Measurements from ENCODE around the gene FGF12.

The FGF12 gene

GRCh38 chr3:192187485-192188051, 539.8 kb downstream of the FGF12 start:
- no peak for DNase-seq (ENCODE audit: low spot score)

- no peak for DNase-seq (ENCODE audit: low spot score)
Measured at GRCh38 chr3:192186498-192186897, 540.8 kb downstream of the FGF12 start.

GRCh38 chr3:192186045-192186444, 541.3 kb downstream of the FGF12 start:
- no peak for DNase-seq (ENCODE audit: low spot score)

- DNase-seq (ENCODE audit: low spot score): peak; percentile 41
Measured at GRCh38 chr3:192183109-192183508, 544.2 kb downstream of the FGF12 start.

- no peak for DNase-seq (ENCODE audit: low spot score)
Measured at GRCh38 chr3:192181151-192181550, 546.2 kb downstream of the FGF12 start.

GRCh38 chr3:192177383-192177782, 550.0 kb downstream of the FGF12 start:
- DNase-seq (ENCODE audit: low spot score): no peak

- no peak for DNase-seq (ENCODE audit: low spot score)
Measured at GRCh38 chr3:192174283-192174682, 553.1 kb downstream of the FGF12 start.

- no peak for DNase-seq (ENCODE audit: low spot score)
Measured at GRCh38 chr3:192171213-192171612, 556.1 kb downstream of the FGF12 start.

- no peak for DNase-seq (ENCODE audit: low spot score)
Measured at GRCh38 chr3:192170659-192171058, 556.7 kb downstream of the FGF12 start.

GRCh38 chr3:192170031-192170430, 557.3 kb downstream of the FGF12 start:
- DNase-seq (ENCODE audit: low spot score): no peak

GRCh38 chr3:192169332-192169915, 557.9 kb downstream of the FGF12 start:
- no peak for DNase-seq (ENCODE audit: low spot score)

GRCh38 chr3:192168202-192168601, 559.1 kb downstream of the FGF12 start:
- DNase-seq (ENCODE audit: low spot score): no peak

GRCh38 chr3:192165552-192165951, 561.8 kb downstream of the FGF12 start:
- no peak for DNase-seq (ENCODE audit: low spot score)

GRCh38 chr3:192161661-192162060, 565.7 kb downstream of the FGF12 start:
- no peak for DNase-seq (ENCODE audit: low spot score)

GRCh38 chr3:192156382-192156781, 571.0 kb downstream of the FGF12 start:
- DNase-seq (ENCODE audit: low spot score): no peak

- no peak for DNase-seq (ENCODE audit: low spot score)
Measured at GRCh38 chr3:192155194-192155593, 572.1 kb downstream of the FGF12 start.

- DNase-seq (ENCODE audit: low spot score): no peak
Measured at GRCh38 chr3:192133271-192133670, 594.1 kb downstream of the FGF12 start.

- peak; percentile 39 for DNase-seq (ENCODE audit: low spot score)
Measured at GRCh38 chr3:192130534-192131132, 596.7 kb downstream of the FGF12 start.

GRCh38 chr3:192129586-192129985, 597.8 kb downstream of the FGF12 start:
- DNase-seq (ENCODE audit: low spot score): no peak

GRCh38 chr3:192128922-192129321, 598.4 kb downstream of the FGF12 start:
- DNase-seq (ENCODE audit: low spot score): peak; percentile 5

GRCh38 chr3:192128060-192128459, 599.3 kb downstream of the FGF12 start:
- DNase-seq (ENCODE audit: low spot score): no peak

- peak; percentile 10 for DNase-seq (ENCODE audit: low spot score)
Measured at GRCh38 chr3:192122832-192123594, 604.3 kb downstream of the FGF12 start.

- no peak for DNase-seq (ENCODE audit: low spot score)
Measured at GRCh38 chr3:192121923-192122322, 605.4 kb downstream of the FGF12 start.
